ENCODE results near the gene OST4. TPM values are rescaled to one million over a fixed set of nuclear protein-coding genes. Genes with fewer than 3 reads are reported as not detected.
A peak's percentile ranks its signal among the peaks of the same experiment; 100 is the strongest.

The OST4 gene
- polyA plus RNA-seq, 2 of the 4 experiments (the other 2 are of a cell fraction), result 392 to 880 TPM

DNA sequence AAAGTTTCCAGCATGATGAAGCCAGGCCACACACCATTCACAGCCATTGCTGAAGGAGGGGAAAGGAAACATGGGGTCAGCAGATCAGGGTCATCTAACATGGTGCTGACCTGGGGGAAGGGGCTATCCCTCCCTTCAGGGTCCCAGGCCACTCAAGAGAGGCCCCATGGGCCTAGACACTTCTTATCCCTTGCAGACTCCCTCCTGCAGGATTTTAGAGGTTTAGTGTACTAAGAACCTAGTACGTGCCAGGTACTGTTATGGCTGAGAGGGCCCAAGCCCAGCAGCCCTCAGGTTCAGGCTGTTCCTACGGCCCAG is 23.9 kb upstream of the OST4 start:
- POLR2A ChIA-PET, result interaction anchor here (2.1 kb wide), 1 partner anchor 44 kb away, joined by 5 read pairs; the partner anchor contains the start of gene AGBL5
- Histone ChIP-seq H3K4me1 (peaks cover 20% of the 10 kb centered on the region), H3K4me3 (no peak overlapping the region), H3K27ac (no peak overlapping the region), H3K4me2 (no peak overlapping the region; the same call in 2 of the 3 replicates), H3K9me3 (no peaks in the 10 kb centered on the region)
- TF ChIP-seq TP53 (CRISPR knock-in tag; IDR thresholded peaks at IDR 0.05) (no peak), CHD4 (IDR thresholded peaks at IDR 0.05; ENCODE audit: borderline replicate concordance) (no peak), MAZ (IDR thresholded peaks at IDR 0.05; ENCODE audit: borderline replicate concordance, low read depth, low read length) (no peak), RNF2 (IDR thresholded peaks at IDR 0.05; ENCODE audit: borderline replicate concordance, low read depth) (no peak), CTCF (IDR thresholded peaks at IDR 0.05) (no peak), JUNB (IDR thresholded peaks at IDR 0.05) (no peak), SREBF2 (IDR thresholded peaks at IDR 0.05) (no peak), EHMT2 (IDR thresholded peaks at IDR 0.05; ENCODE audit: low read depth) (no peak), CHD2 (IDR thresholded peaks at IDR 0.05; ENCODE audit: low read length, partially characterized antibody) (no peak), NFE2L2 (conservative IDR thresholded peaks at IDR 0.05; ENCODE audit: low read length) (no peak), NR3C1 (IDR thresholded peaks at IDR 0.05) (no peak)
- TF ChIP-seq, protein P1, sequence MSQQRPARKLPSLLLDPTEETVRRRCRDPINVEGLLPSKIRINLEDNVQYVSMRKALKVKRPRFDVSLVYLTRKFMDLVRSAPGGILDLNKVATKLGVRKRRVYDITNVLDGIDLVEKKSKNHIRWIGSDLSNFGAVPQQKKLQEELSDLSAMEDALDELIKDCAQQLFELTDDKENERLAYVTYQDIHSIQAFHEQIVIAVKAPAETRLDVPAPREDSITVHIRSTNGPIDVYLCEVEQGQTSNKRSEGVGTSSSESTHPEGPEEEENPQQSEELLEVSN (IDR thresholded peaks at IDR 0.05; ENCODE audit: borderline replicate concordance, low read depth), result no peak
- CTCF ChIA-PET, result interaction anchor here (0.8 to 12.0 kb wide), 7 partner anchors 10 to 228 kb away, joined by 3 to 197 read pairs (median 36); partner anchors contain the start of genes EMILIN1, KHK and TRIM54
- ATAC-seq (no peak), FAIRE-seq (no peak), DNase-seq (ENCODE audit: low read depth in 1 of 2, low spot score in 1 of 2) (no peak)
- 92% methylated on average over 2 of the region's 2 CpGs for WGBS (ENCODE audit: missing lambda C conversion rate)

- Histone ChIP-seq H3K9me3 (no peaks in the 10 kb centered on the region), H3K27ac (peak overlapping the region in 1 of 2 experiments; percentile 8; a peak in 1 of 6 replicates), H3K4me1 (peaks cover 20% of the 10 kb centered on the region), H3K4me2 (no peak overlapping the region), H3K4me3 (no peak overlapping the region)
- ChIA-PET POLR2A (no interaction called here), CTCF (interaction anchor here (0.7 to 12.0 kb wide), 13 partner anchors 8 to 207 kb away, joined by 3 to 197 read pairs (median 4); partner anchors contain the start of genes AGBL5, EMILIN1, KHK and PRR30)
- no peak for TF ChIP-seq NPAS2 (CRISPR knock-in tag; IDR thresholded peaks at IDR 0.05; ENCODE audit: borderline replicate concordance)
- TF ChIP-seq, protein P2, sequence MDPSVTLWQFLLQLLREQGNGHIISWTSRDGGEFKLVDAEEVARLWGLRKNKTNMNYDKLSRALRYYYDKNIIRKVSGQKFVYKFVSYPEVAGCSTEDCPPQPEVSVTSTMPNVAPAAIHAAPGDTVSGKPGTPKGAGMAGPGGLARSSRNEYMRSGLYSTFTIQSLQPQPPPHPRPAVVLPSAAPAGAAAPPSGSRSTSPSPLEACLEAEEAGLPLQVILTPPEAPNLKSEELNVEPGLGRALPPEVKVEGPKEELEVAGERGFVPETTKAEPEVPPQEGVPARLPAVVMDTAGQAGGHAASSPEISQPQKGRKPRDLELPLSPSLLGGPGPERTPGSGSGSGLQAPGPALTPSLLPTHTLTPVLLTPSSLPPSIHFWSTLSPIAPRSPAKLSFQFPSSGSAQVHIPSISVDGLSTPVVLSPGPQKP (IDR thresholded peaks at IDR 0.05; ENCODE audit: low read depth, low read length), result no peak
- TF ChIP-seq RCOR1 (IDR thresholded peaks at IDR 0.05; ENCODE audit: low read depth, low read length), result no peak
- TF ChIP-seq CTCF (IDR thresholded peaks at IDR 0.05), result no peak
- TF ChIP-seq ZNF302 (CRISPR knock-in tag; IDR thresholded peaks at IDR 0.05), result no peak
- TF ChIP-seq SREBF2 (IDR thresholded peaks at IDR 0.05), result no peak
- no peak for TF ChIP-seq EHMT2 (IDR thresholded peaks at IDR 0.05; ENCODE audit: low read depth)
- TF ChIP-seq, protein P3, sequence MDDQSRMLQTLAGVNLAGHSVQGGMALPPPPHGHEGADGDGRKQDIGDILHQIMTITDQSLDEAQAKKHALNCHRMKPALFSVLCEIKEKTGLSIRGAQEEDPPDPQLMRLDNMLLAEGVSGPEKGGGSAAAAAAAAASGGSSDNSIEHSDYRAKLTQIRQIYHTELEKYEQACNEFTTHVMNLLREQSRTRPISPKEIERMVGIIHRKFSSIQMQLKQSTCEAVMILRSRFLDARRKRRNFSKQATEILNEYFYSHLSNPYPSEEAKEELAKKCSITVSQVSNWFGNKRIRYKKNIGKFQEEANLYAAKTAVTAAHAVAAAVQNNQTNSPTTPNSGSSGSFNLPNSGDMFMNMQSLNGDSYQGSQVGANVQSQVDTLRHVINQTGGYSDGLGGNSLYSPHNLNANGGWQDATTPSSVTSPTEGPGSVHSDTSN (IDR thresholded peaks at IDR 0.05), result no peak
- TF ChIP-seq EHF (CRISPR knock-in tag; IDR thresholded peaks at IDR 0.05), result no peak
- no peak for TF ChIP-seq FOSB (CRISPR knock-in tag; IDR thresholded peaks at IDR 0.05)
- no peak for TF ChIP-seq KDM5A (IDR thresholded peaks at IDR 0.05)
- TF ChIP-seq RFX5 (IDR thresholded peaks at IDR 0.05), result no peak
- DNase-seq (ENCODE audit: low read depth in 1 of 2, low spot score in 1 of 2) (no peak), FAIRE-seq (no peak), ATAC-seq (no peak)
- 93% methylated on average over 24 of the region's 24 CpGs for WGBS (ENCODE audit: missing lambda C conversion rate)
Observed at GRCh38 chr2:27094353-27094984, 23.0 kb upstream of the OST4 start.

Data from A549 (cell line).